ENCODE results near the gene BCAS3.

- no peak for TF ChIP-seq CTCF (IDR thresholded peaks at IDR 0.05)
- TF ChIP-seq EP300 (IDR thresholded peaks at IDR 0.05; ENCODE audit: low read depth) = no peak
- TF ChIP-seq POLR2A (IDR thresholded peaks at IDR 0.05) = no peak
- no peak for TF ChIP-seq POLR2AphosphoS5 (IDR thresholded peaks at IDR 0.05)
Measured at GRCh38 chr17:60832631-60833030, 155.0 kb downstream of the BCAS3 start.

All from transverse colon (tissue), 4 donors.